Measurements from ENCODE around the gene TLX1.

TLX1 gene

GRCh38 chr10:101134299-101135127 lies 3.4 kb downstream of the TLX1 start:
- DNase-seq (ENCODE audit: low read depth): no peak

- no peak for DNase-seq (ENCODE audit: low read depth)
These were observed 4.3 kb downstream of the TLX1 start for GRCh38 chr10:101135141-101136006.

GRCh38 chr10:101136007-101136707 lies 5.1 kb downstream of the TLX1 start:
- DNase-seq (ENCODE audit: low read depth): no peak

- no peak for DNase-seq (ENCODE audit: low read depth)
These were observed 5.6 kb downstream of the TLX1 start for GRCh38 chr10:101136708-101137121.

- no peak for DNase-seq (ENCODE audit: low read depth)
These were observed 6.2 kb downstream of the TLX1 start for GRCh38 chr10:101137271-101137670.

GRCh38 chr10:101138788-101139420 lies 7.8 kb downstream of the TLX1 start:
- no peak for DNase-seq (ENCODE audit: low read depth)

GRCh38 chr10:101139421-101139911 lies 8.4 kb downstream of the TLX1 start:
- no peak for DNase-seq (ENCODE audit: low read depth)

- DNase-seq (ENCODE audit: low read depth): no peak
These were observed 9.2 kb downstream of the TLX1 start for GRCh38 chr10:101140084-101140949.

GRCh38 chr10:101140950-101141615 lies 10.0 kb downstream of the TLX1 start:
- no peak for DNase-seq (ENCODE audit: low read depth)

GRCh38 chr10:101141616-101142532 lies 10.8 kb downstream of the TLX1 start:
- peak; percentile 64 for DNase-seq (ENCODE audit: low read depth)

GRCh38 chr10:101142533-101143344 lies 11.6 kb downstream of the TLX1 start:
- no peak for DNase-seq (ENCODE audit: low read depth)

GRCh38 chr10:101143345-101143630 lies 12.2 kb downstream of the TLX1 start:
- no peak for DNase-seq (ENCODE audit: low read depth)

GRCh38 chr10:101144053-101144452 lies 13.0 kb downstream of the TLX1 start:
- no peak for DNase-seq (ENCODE audit: low read depth)

- DNase-seq (ENCODE audit: low read depth): no peak
These were observed 14.0 kb downstream of the TLX1 start for GRCh38 chr10:101145145-101145544.

- DNase-seq (ENCODE audit: low read depth): no peak
These were observed 14.8 kb downstream of the TLX1 start for GRCh38 chr10:101145750-101146391.

- DNase-seq (ENCODE audit: low read depth): no peak
These were observed 15.5 kb downstream of the TLX1 start for GRCh38 chr10:101146392-101147251.

GRCh38 chr10:101151395-101151794 lies 20.3 kb downstream of the TLX1 start:
- no peak for DNase-seq (ENCODE audit: low read depth)
